ENCODE results near the gene MYOZ3. TPM values are rescaled to one million over a fixed set of nuclear protein-coding genes. Genes with fewer than 3 reads are reported as not detected.

The MYOZ3 gene
- total RNA-seq, 1 experiment from 2014 or later = 0.10 TPM

- TF ChIP-seq TCF7L2 (IDR thresholded peaks at IDR 0.05; ENCODE audit: borderline replicate concordance, extremely low read depth, insufficient read depth, insufficient read length) = no peak
- no peak for TF ChIP-seq SRF (IDR thresholded peaks at IDR 0.05; ENCODE audit: low read depth)
- no peak for TF ChIP-seq EGR1 (IDR thresholded peaks at IDR 0.05; ENCODE audit: low read depth)
- TF ChIP-seq SP1 (IDR thresholded peaks at IDR 0.05; ENCODE audit: low read depth) = no peak
- no peak for TF ChIP-seq POLR2A (IDR thresholded peaks at IDR 0.05; ENCODE audit: borderline replicate concordance, extremely low read depth, insufficient read depth, insufficient read length)
- no peak for TF ChIP-seq CBX3 (IDR thresholded peaks at IDR 0.05; ENCODE audit: low read depth)
- TF ChIP-seq, protein P1, sequence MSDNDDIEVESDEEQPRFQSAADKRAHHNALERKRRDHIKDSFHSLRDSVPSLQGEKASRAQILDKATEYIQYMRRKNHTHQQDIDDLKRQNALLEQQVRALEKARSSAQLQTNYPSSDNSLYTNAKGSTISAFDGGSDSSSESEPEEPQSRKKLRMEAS (IDR thresholded peaks at IDR 0.05) = no peak
- TF ChIP-seq FOSL1 (IDR thresholded peaks at IDR 0.05; ENCODE audit: low read depth) = no peak
Observed at GRCh38 chr5:150625164-150625535, 35.9 kb upstream of the MYOZ3 start (continued).

DNA sequence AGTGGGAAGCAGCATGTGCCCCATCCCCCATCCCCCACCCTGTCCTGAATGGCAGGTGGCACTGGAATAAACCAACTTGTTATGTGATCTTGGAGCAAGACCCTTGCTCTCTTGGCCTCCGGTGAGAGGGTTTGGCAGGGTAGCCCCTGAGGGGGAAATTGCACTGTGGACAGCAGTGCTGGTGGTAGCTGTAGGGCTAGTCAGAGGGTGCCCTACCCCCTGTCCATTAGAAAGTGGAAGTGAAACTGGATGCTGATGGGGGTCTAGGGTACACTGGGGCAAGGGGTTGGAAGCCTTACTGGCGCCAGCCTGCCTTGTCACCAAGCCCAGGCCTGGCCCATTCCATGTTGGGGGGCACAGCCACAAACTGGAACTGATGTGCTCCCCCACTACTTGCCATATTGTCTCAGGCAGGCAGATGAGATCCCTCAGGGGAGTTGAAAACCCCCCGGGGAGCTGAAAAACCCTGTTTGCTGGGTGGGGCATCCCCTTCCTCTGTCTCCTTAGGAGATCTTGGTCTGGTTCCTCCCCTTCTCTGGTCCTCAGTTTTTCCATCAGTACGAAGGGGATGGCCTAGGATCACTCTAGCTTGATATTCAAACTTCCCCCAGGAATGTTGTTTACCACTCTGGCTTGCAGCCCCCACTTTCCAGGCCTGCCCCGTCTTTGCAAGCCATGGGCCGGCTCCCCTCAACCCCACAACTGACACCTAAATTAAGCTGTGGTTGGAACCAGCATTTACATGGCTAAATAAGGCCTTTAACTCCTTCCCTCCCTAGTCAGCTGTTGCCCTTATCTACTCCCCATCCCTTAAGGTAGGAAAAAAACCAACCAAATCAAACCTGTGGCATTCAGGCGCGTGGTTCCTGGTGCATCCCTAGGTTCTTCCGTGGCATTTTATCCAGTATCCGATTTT is 35.0 kb upstream of the MYOZ3 start:
- Histone ChIP-seq H3K36me3 (ENCODE audit: control insufficient read depth in 1 of 2, insufficient read depth in 2 of 2, low read length in 2 of 2) (no peaks in the 10 kb centered on the region), H3K9me2 (ENCODE audit: insufficient read depth) (no peaks in the 10 kb centered on the region), H4K20me1 (ENCODE audit: insufficient read depth) (no peaks in the 10 kb centered on the region), H3K27me3 (ENCODE audit: insufficient read depth, low read length) (no peaks in the 10 kb centered on the region), H2AFZ (ENCODE audit: low read depth, low read length, poor library complexity, severe bottlenecking) (no peak overlapping the region), H3K4me3 (replicated peaks in 1 of 2; ENCODE audit: low read depth in 1 of 2, low read length in 2 of 2) (peak overlapping the region; percentile 69 to 80; a peak in 2 of 4 replicates), H3K4me2 (ENCODE audit: low read length) (peak overlapping the region; percentile 98), H3K79me2 (ENCODE audit: insufficient read depth, low read length) (no peaks in the 10 kb centered on the region), H3K9me3 (ENCODE audit: control insufficient read depth in 1 of 2, insufficient read depth in 1 of 2, low read depth in 1 of 2, low read length in 2 of 2) (no peaks in the 10 kb centered on the region), H3K4me1 (ENCODE audit: control insufficient read depth in 1 of 2, insufficient read depth in 2 of 2, low read length in 2 of 2) (peaks cover 32 to 52% of the 10 kb centered on the region in 2 experiments), H3K27ac (ENCODE audit: low read depth, low read length) (no peak overlapping the region), H3K9ac (ENCODE audit: low read length) (no peak overlapping the region)
- DNase-seq (ENCODE audit: low read depth, low spot score) (no peak), ATAC-seq (no peak)
- TF ChIP-seq FOSL1 (IDR thresholded peaks at IDR 0.05; ENCODE audit: low read depth) = no peak
- POLR2A ChIA-PET = no interaction called here
- CTCF ChIA-PET = no interaction called here
- intact Hi-C loops (cut with micrococcal nuclease) = no loop called here
- no TSS peak for BruUV-seq (replicated peaks)
- RAD21 ChIA-PET (ENCODE audit: low non-redundant PET in 1 of 2, low total read pairs in 2 of 2, uncharacterized antibody in 2 of 2, unreplicated experiment in 2 of 2) = no interaction called here

Measured in HCT116 (cell line).